Adrenal gland (tissue), 5 donors: ENCODE results near the gene SLC15A1.

ENCODE experiments used
- CTCF ChIP-seq, 6 experiments: fragments of 450-650 bp in 4 of 6; fragments of 200-600 bp in 2 of 6; sonication (generic) in 1 of 6; IDR thresholded peaks; 1 replicate in 5 of 6; 2 replicates in 1 of 6; pipeline versions ENCODE4 v1.5.1 to v1.8.0; 2016 to 2021; ENCODE audit warnings: antibody characterized with exemption in 6 of 6, mild to moderate bottlenecking in 2 of 6, moderate library complexity in 1 of 6
- POLR2A ChIP-seq, 2 donors: fragments of 450-650 bp; IDR thresholded peaks; one replicate each; pipeline ENCODE4 v1.6.1; 2017; ENCODE audit warnings: antibody characterized with exemption in 2 of 2, mild to moderate bottlenecking in 2 of 2, moderate library complexity in 1 of 2
- donor health status: DM: no; HTN: no; CAD: no.

DNA sequence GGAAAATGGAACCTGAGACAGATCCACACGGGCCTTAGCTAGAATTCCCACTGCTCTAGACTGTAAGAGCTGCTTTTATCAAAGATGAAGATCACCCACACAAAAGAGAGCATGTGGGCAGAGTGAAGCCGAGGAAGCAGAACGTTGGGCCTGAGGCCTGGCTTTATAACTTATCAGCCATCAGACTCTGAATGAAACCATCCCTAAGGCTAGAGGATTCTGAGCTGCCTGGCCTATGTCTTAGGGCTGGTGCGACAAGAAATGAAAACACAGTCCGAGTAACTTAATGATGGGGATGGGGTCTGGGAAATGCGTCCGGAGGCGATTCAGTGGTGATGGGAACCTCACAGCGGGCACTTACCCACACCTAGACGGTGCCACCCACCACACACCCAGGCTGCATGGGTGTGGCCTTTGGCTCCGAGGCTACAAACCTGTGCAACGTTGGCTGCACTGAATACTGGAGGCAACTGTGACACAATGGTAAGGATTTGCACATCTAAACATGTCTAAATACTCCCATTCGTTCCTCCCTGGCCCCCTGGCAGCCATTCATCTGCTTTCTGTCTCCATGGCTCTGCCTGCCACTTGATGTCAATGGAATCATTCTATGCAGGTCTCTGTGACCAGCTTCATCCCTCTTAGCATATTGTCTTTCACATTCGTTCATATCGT lies 62.0 kb downstream of the SLC15A1 start:
- TF ChIP-seq CTCF (IDR thresholded peaks at IDR 0.05) (no peak), POLR2A (IDR thresholded peaks at IDR 0.05) (no peak)
